Measurements from ENCODE around the gene DPH5.

DPH5 gene

DNA sequence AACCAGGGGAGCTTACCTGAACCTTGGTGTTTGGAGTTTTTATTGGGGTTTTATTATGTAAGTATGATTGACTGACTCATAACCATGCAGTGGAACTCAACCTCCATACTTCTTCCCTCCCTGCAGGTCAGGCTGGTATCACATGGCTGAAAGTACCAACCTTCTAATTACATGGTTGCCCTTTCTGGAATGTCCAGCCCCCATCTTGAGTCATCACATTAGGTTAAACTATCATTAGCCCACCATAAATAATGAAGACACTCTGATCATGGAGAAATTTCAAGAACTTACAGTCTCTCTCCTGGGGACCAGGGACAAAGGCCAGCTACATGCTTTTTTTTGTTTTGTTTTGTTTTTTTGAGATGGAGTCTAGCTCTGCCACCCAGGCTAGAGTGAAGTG lies 19.2 kb upstream of the DPH5 start:
- H3K9ac ChIP-seq: no peak overlapping the region

DNA sequence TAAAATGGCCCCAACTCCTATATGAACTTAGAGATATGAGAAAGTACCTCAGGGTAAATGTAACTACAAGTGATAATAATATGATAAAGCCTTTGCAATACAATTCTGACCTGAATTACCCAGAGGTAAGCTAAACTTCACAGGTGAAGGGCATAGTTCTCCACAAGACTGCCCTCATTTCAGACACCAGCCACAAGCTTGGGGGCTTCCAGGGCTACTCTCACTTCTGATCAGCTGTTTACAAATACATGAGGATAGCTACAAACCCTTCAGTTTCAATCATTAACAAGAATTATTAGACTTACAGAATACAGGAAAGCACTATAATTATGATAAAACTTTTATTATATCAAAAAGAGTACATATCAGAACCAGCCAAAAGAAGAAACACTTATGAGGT lies 18.7 kb upstream of the DPH5 start:
- H3K27ac ChIP-seq: no peak overlapping the region
- no peaks in the 10 kb centered on the region for H3K27me3 ChIP-seq (ENCODE audit: insufficient read depth, low read depth)
- no peak overlapping the region for H3K4me3 ChIP-seq (IDR thresholded peaks at IDR 0.05; ENCODE audit: insufficient read depth, low read depth, low read length)
- H3K79me2 ChIP-seq (ENCODE audit: insufficient read depth, low read depth): no peaks in the 10 kb centered on the region
- TF ChIP-seq, protein P1, sequence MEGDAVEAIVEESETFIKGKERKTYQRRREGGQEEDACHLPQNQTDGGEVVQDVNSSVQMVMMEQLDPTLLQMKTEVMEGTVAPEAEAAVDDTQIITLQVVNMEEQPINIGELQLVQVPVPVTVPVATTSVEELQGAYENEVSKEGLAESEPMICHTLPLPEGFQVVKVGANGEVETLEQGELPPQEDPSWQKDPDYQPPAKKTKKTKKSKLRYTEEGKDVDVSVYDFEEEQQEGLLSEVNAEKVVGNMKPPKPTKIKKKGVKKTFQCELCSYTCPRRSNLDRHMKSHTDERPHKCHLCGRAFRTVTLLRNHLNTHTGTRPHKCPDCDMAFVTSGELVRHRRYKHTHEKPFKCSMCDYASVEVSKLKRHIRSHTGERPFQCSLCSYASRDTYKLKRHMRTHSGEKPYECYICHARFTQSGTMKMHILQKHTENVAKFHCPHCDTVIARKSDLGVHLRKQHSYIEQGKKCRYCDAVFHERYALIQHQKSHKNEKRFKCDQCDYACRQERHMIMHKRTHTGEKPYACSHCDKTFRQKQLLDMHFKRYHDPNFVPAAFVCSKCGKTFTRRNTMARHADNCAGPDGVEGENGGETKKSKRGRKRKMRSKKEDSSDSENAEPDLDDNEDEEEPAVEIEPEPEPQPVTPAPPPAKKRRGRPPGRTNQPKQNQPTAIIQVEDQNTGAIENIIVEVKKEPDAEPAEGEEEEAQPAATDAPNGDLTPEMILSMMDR (conservative IDR thresholded peaks at IDR 0.05; ENCODE audit: low read depth, low read length): no peak
- no peaks in the 10 kb centered on the region for H3K4me1 ChIP-seq (ENCODE audit: low read depth, poor library complexity, severe bottlenecking)
- no peak overlapping the region for H2AFZ ChIP-seq (ENCODE audit: low read depth)
- H3K4me2 ChIP-seq: no peak overlapping the region
- H3K9ac ChIP-seq: no peak overlapping the region
- H3K36me3 ChIP-seq (ENCODE audit: insufficient read depth): no peaks in the 10 kb centered on the region
- H4K20me1 ChIP-seq (ENCODE audit: insufficient read depth): no peaks in the 10 kb centered on the region

More for the DNA sequence above, 19.2 kb upstream of the DPH5 start:
- no peak overlapping the region for H3K4me3 ChIP-seq (IDR thresholded peaks at IDR 0.05; ENCODE audit: insufficient read depth, low read depth, low read length)
- no peaks in the 10 kb centered on the region for H3K79me2 ChIP-seq (ENCODE audit: insufficient read depth, low read depth)
- H3K36me3 ChIP-seq (ENCODE audit: insufficient read depth): no peaks in the 10 kb centered on the region
- no peak overlapping the region for H2AFZ ChIP-seq (ENCODE audit: low read depth)
- H3K27me3 ChIP-seq (ENCODE audit: insufficient read depth, low read depth): no peaks in the 10 kb centered on the region
- no peaks in the 10 kb centered on the region for H4K20me1 ChIP-seq (ENCODE audit: insufficient read depth)
- no peaks in the 10 kb centered on the region for H3K4me1 ChIP-seq (ENCODE audit: low read depth, poor library complexity, severe bottlenecking)
- no peak overlapping the region for H3K4me2 ChIP-seq
- TF ChIP-seq, protein P1 (conservative IDR thresholded peaks at IDR 0.05; ENCODE audit: low read depth, low read length): no peak
- H3K27ac ChIP-seq: no peak overlapping the region

DNA sequence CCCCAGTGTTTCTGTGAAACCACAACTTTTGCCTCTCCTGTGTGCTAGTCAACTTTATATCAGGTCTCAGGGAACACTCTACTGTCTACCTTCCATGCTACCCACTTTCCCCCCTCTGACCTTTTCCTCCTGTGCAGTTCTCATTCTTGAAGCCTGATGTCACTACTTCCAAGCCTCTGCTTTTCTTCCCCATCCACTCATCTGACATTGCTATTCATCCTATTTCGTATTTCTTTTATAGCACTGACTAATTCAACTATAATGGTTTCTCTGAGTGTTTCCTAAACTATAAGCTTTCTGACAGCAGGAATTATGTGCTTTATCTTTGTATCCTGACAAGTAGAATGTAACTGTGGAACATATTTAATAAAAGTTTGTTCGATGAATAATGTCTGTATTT lies 18.2 kb upstream of the DPH5 start:
- H2AFZ ChIP-seq (ENCODE audit: low read depth): no peak overlapping the region
- H3K4me2 ChIP-seq: no peak overlapping the region
- no peaks in the 10 kb centered on the region for H3K27me3 ChIP-seq (ENCODE audit: insufficient read depth, low read depth)
- H4K20me1 ChIP-seq (ENCODE audit: insufficient read depth): no peaks in the 10 kb centered on the region
- TF ChIP-seq, protein P1 (conservative IDR thresholded peaks at IDR 0.05; ENCODE audit: low read depth, low read length): no peak
- H3K4me3 ChIP-seq (IDR thresholded peaks at IDR 0.05; ENCODE audit: insufficient read depth, low read depth, low read length): no peak overlapping the region
- no peak overlapping the region for H3K9ac ChIP-seq
- no peaks in the 10 kb centered on the region for H3K36me3 ChIP-seq (ENCODE audit: insufficient read depth)
- no peak overlapping the region for H3K27ac ChIP-seq
- H3K79me2 ChIP-seq (ENCODE audit: insufficient read depth, low read depth): no peaks in the 10 kb centered on the region
- H3K4me1 ChIP-seq (ENCODE audit: low read depth, poor library complexity, severe bottlenecking): no peaks in the 10 kb centered on the region

DNA sequence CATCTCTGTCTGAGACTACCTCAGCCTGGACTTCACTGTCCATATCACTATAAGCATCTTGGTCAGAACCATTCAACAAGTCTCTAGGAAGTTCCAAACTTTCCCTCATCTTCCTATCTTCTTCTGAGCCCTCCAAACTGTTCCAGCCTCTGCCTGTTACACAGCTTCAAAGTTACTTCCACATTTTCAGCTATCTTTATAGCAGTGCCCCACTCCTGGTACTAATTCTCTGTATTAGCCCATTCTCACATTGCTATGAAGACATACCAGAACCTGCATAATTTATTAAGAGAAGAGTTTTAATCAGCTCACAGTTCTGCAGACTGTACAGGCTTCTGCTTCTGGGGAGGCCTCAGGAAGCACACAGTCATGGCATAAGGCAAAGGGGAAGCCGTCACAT lies 15.7 kb upstream of the DPH5 start:
- H3K9ac ChIP-seq: no peak overlapping the region
- H3K36me3 ChIP-seq (ENCODE audit: insufficient read depth): no peaks in the 10 kb centered on the region
- no peak overlapping the region for H3K4me3 ChIP-seq (IDR thresholded peaks at IDR 0.05; ENCODE audit: insufficient read depth, low read depth, low read length)
- H3K27me3 ChIP-seq (ENCODE audit: insufficient read depth, low read depth): no peaks in the 10 kb centered on the region
- TF ChIP-seq, protein P1 (conservative IDR thresholded peaks at IDR 0.05; ENCODE audit: low read depth, low read length): no peak
- H3K27ac ChIP-seq: no peak overlapping the region
- H3K79me2 ChIP-seq (ENCODE audit: insufficient read depth, low read depth): no peaks in the 10 kb centered on the region
- H3K4me2 ChIP-seq: no peak overlapping the region
- H2AFZ ChIP-seq (ENCODE audit: low read depth): no peak overlapping the region
- no peaks in the 10 kb centered on the region for H3K4me1 ChIP-seq (ENCODE audit: low read depth, poor library complexity, severe bottlenecking)
- H4K20me1 ChIP-seq (ENCODE audit: insufficient read depth): no peaks in the 10 kb centered on the region

Measured in KMS-11 (cell line).